SU-DHL-6 (cell line): ENCODE results near the gene AGO3.

Experiments
- H2AFZ ChIP-seq: fragments of 200-600 bp; sonication (generic); 2 replicates; pipeline ENCODE4 v1.6.1; 2014; ENCODE audit warnings: low read depth, mild to moderate bottlenecking, moderate library complexity, mixed read lengths, antibody characterized with exemption, low read length; ENCODE audit not compliant: severe bottlenecking
- H3F3A ChIP-seq: fragments of 200-600 bp; shearing (Covaris generic); 2 replicates; pipeline ENCODE4 v1.6.0; 2016; ENCODE audit warnings: antibody characterized with exemption, mild to moderate bottlenecking; ENCODE audit not compliant: insufficient read depth
- H3K27ac ChIP-seq: fragments of 200-600 bp; sonication (generic); 2 replicates; pipeline ENCODE4 v1.5.1; 2016; ENCODE audit warnings: low read depth, mild to moderate bottlenecking, low read length, moderate library complexity, mixed read lengths
- H3K27me3 ChIP-seq: fragments of 200-600 bp; sonication (generic), shearing (Covaris generic); 2 replicates; pipeline ENCODE4 v1.6.0; 2014; ENCODE audit warnings: mild to moderate bottlenecking, low read length
- H3K36me3 ChIP-seq: fragments of 200-600 bp; sonication (generic); 2 replicates; pipeline ENCODE4 v1.6.1; 2014; ENCODE audit warnings: mild to moderate bottlenecking, low read length, mixed read lengths
- H3K4me2 ChIP-seq: fragments of 300-600, 200-600 bp; shearing (Covaris generic), sonication (generic); 2 replicates; pipeline ENCODE4 v1.6.0; 2014; ENCODE audit warnings: low read length, low read depth, mild to moderate bottlenecking; ENCODE audit not compliant: poor library complexity, severe bottlenecking
- H3K4me3 ChIP-seq: fragments of 200-600 bp; sonication (generic); 2 replicates; pipeline ENCODE4 v1.5.1; 2014; ENCODE audit warnings: antibody characterized with exemption, low read length, mild to moderate bottlenecking, mixed read lengths; ENCODE audit not compliant: insufficient read depth, poor library complexity, severe bottlenecking
- H3K79me2 ChIP-seq: fragments of 200-600 bp; sonication (generic); 2 replicates; pipeline ENCODE4 v1.6.1; 2014; ENCODE audit warnings: mild to moderate bottlenecking, low read length, moderate library complexity; ENCODE audit not compliant: insufficient read depth
- H3K9ac ChIP-seq: fragments of 200-600 bp; sonication (generic); 2 replicates; pipeline ENCODE4 v1.7.0; 2014; ENCODE audit warnings: mild to moderate bottlenecking, low read length
- H3K9me2 ChIP-seq: fragments of 200-600 bp; sonication (generic); replicated peaks from 2 replicates; pipeline ENCODE4 v1.6.1; 2014; ENCODE audit warnings: low read length; ENCODE audit not compliant: insufficient read depth
- H3K9me3 ChIP-seq: fragments of 200-600 bp; sonication (generic); 2 replicates; pipeline ENCODE4 v1.6.1; 2014; ENCODE audit warnings: low read length, mixed read lengths; ENCODE audit not compliant: insufficient read depth
- H4K20me1 ChIP-seq: fragments of 200-600 bp; sonication (generic); 2 replicates; pipeline ENCODE4 v1.6.1; 2014; ENCODE audit warnings: low read depth, mild to moderate bottlenecking, antibody characterized with exemption, low read length, moderate library complexity, mixed read lengths
- EZH2phosphoT487 ChIP-seq: fragments of 200-600 bp; sonication (generic), shearing (Covaris generic); conservative IDR thresholded peaks from 2 replicates; pipeline ENCODE4 v1.6.1; 2018; ENCODE audit warnings: mild to moderate bottlenecking, antibody characterized with exemption, low read length, moderate library complexity, mixed read lengths
- TF ChIP-seq, protein P1 (sequence below): fragments of 200-600 bp; sonication (generic); IDR thresholded peaks from one replicate; pipeline ENCODE4 v1.5.1; 2017; ENCODE audit warnings: antibody characterized with exemption, mild to moderate bottlenecking, low read length, moderate library complexity; ENCODE audit not compliant: insufficient read depth, poor library complexity, severe bottlenecking

The AGO3 gene

DNA sequence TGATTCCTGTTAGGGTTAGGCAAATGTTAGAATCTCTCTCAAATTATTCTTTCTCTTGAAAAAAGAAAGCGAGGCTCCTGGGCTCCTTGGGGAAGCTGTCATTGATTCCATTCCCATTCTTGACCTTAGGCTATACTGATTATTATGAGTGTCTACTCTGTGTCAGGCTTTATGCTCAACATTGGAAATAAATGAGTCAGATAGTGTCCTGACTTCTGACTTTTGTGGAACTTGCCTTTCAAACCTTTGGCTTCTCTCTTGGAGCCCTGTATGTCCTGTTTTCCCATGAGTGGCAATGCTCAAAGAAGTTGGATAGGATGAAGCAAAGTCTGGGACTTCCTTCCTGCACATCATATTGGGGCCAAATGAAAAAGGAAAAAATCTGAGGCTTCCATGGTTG lies 36.2 kb upstream of the AGO3 start:
- Histone ChIP-seq H2AFZ (no peak overlapping the region), H3K79me2 (no peaks in the 10 kb centered on the region), H3K9me2 (no peaks in the 10 kb centered on the region), H3F3A (no peaks in the 10 kb centered on the region), H3K27ac (peak overlapping the region; percentile 64), H3K9ac (no peak overlapping the region), H3K9me3 (no peaks in the 10 kb centered on the region), H4K20me1 (no peaks in the 10 kb centered on the region), H3K4me3 (no peak overlapping the region), H3K4me2 (peak overlapping the region; percentile 25), H3K36me3 (peaks cover 14% of the 10 kb centered on the region), H3K27me3 (no peaks in the 10 kb centered on the region)
- TF ChIP-seq EZH2phosphoT487: no peak
- TF ChIP-seq, protein P1, sequence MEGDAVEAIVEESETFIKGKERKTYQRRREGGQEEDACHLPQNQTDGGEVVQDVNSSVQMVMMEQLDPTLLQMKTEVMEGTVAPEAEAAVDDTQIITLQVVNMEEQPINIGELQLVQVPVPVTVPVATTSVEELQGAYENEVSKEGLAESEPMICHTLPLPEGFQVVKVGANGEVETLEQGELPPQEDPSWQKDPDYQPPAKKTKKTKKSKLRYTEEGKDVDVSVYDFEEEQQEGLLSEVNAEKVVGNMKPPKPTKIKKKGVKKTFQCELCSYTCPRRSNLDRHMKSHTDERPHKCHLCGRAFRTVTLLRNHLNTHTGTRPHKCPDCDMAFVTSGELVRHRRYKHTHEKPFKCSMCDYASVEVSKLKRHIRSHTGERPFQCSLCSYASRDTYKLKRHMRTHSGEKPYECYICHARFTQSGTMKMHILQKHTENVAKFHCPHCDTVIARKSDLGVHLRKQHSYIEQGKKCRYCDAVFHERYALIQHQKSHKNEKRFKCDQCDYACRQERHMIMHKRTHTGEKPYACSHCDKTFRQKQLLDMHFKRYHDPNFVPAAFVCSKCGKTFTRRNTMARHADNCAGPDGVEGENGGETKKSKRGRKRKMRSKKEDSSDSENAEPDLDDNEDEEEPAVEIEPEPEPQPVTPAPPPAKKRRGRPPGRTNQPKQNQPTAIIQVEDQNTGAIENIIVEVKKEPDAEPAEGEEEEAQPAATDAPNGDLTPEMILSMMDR: no peak

- no peak overlapping the region for H3K27ac ChIP-seq
- H3K9ac ChIP-seq: no peak overlapping the region
- H3F3A ChIP-seq: no peaks in the 10 kb centered on the region
- H3K4me3 ChIP-seq: no peak overlapping the region
- no peak overlapping the region for H2AFZ ChIP-seq
- H4K20me1 ChIP-seq: no peaks in the 10 kb centered on the region
- H3K9me3 ChIP-seq: no peaks in the 10 kb centered on the region
- TF ChIP-seq EZH2phosphoT487: no peak
- TF ChIP-seq, protein P1: no peak
- H3K4me2 ChIP-seq: no peak overlapping the region
- no peaks in the 10 kb centered on the region for H3K79me2 ChIP-seq
- no peaks in the 10 kb centered on the region for H3K27me3 ChIP-seq
- H3K36me3 ChIP-seq: peaks cover 14% of the 10 kb centered on the region
- H3K9me2 ChIP-seq: no peaks in the 10 kb centered on the region
Measured at GRCh38 chr1:35899941-35900340, 31.0 kb upstream of the AGO3 start.

DNA sequence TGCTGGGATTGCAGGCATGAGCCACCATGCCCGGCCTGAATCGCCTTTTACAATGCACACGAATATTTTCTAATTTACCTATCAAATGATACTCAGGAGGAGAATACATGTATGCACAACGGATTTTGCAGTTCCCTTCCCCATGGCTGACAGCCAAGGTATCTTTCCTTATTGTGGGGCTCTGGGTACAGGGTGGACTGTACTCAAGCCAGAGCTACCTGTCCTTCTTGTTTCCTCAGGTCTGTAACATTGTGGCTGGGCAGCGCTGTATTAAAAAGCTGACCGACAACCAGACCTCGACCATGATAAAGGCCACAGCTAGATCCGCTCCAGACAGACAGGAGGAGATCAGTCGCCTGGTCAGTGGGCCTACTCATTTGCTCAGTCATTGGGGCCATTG lies 29.7 kb upstream of the AGO3 start:
- H3K9me2 ChIP-seq: no peaks in the 10 kb centered on the region
- no peak overlapping the region for H3K9ac ChIP-seq
- H3K27ac ChIP-seq: no peak overlapping the region
- H3F3A ChIP-seq: no peaks in the 10 kb centered on the region
- peaks cover 14% of the 10 kb centered on the region for H3K36me3 ChIP-seq
- H4K20me1 ChIP-seq: no peaks in the 10 kb centered on the region
- no peak overlapping the region for H2AFZ ChIP-seq
- H3K9me3 ChIP-seq: no peaks in the 10 kb centered on the region
- no peaks in the 10 kb centered on the region for H3K79me2 ChIP-seq
- TF ChIP-seq, protein P1: no peak
- TF ChIP-seq EZH2phosphoT487: no peak
- H3K27me3 ChIP-seq: no peaks in the 10 kb centered on the region
- no peak overlapping the region for H3K4me2 ChIP-seq
- no peak overlapping the region for H3K4me3 ChIP-seq
